Anterior cingulate cortex (tissue), 58 donors: ENCODE data around the gene SLC9A7.

Source experiments
- DNase-seq, 58 donors: peaks; one replicate each; lab custom pipeline; 2025; lab: John Stamatoyannopoulos, UW

SLC9A7 gene

DNA sequence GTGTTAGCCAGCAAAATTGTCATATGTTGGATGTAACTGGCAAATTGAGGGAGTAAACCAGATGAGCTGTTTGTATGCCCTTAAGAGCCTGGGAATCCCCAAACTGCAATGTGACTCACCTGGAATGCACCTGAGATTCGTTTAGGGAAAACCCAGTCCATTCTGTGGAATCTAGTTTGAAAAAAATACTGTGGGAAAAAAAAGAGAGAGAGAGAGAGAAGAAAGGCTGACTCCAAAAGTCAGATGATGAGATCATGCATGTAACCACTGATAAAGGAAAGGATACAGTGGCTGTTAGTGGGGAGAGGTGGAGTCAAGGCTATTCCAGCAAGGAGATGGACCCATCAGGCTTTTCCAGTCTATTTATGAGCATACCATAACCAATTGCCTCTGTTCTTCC lies 48.5 kb downstream of the SLC9A7 start:
- DNase-seq = no peak

DNA sequence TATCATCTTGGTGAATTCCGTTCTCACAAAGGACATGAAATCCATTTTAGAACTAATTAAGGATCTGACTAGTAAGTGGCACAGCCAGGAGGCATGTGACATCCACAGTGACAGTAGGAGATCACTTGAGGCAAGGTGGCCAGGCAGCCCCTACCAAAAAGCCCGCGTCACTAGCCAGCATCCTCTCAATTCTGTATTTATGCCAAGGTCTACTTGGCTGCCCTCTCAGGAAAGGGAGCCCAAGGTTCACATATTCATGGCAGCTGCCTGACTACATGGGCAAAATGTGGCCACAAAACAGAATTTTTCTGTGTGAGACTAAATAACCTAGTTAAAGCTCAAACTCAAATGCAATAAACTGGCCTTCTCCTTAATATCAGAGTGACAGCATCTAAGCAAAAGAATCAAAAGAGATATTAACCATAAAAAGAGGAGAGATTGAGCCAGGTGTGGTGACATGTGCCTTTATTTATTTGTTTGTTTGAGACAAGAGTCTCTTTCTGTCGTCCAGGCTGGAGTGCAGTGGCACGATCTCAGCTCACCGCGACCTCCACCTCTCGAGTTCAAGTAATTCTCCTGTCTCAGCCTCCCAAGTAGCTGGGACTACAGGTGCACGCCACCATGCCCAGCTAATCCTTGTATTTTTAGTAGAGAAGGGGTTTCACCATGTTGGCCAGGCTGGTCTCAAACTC lies 51.5 kb downstream of the SLC9A7 start:
- no peak for DNase-seq

DNA sequence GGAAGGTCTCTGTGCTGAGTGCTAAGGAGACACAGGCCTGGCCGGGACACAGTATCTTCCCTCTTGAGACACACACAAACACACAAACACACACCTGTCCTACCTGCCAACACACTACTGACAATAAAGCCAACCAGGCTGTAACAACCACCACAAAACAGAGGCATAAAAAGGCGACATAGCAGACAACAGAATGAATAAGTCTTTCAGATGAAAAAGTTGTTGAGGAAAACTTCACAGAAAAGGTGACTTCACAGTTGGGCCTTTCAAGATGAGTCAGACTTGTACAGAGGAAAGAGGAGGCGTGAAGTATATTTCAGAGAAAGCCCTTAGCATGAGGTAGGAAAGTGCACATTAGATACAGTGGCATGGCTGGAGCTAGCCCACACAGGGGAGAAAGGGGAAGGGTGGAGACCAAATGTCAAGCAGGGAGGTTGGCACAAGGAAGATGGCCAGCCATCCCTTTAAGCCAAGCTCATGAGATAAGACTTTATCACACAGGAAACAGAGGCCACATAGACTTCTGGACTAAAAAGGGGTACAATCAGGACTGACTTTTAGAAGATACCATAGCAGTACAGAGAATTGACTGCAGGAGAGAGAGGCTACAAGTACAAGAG lies 54.0 kb downstream of the SLC9A7 start:
- no peak for DNase-seq

DNA sequence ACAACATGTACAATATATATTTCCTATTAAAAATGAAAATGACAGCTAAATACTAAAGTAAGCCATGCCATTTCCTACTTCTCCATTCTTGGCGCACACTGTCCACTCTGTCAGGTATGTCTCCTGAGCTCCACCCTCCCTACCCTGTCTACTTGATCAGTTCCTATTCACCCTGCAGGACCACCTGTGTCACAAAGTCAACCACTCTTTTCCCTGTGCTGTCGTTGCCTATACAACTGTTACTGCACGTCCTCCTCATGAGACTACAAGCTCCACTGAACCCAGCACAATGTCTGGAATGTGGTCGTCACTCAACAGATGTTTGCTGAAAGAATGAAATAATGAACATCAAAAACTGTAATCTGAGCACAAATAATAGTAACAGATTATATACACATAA lies 54.9 kb downstream of the SLC9A7 start:
- no peak for DNase-seq

DNA sequence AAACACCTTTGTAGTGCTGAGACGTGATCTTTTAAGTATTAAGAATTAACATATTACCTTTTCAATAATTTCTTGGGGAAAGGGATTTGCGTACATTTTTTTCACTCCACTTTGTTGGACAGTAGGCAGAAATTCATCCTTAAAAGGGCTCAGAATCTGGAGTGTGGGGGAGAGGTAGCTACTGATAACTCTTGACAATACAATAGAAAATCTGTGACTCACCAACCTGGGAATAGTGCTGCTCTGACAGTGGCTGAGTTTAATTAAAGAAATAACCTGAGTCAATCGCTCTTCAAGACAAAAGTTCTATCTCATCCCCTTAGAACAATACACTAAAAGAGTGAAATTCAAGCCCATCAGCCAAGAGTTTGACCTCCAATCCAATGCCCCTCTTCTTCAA lies 60.2 kb downstream of the SLC9A7 start:
- no peak for DNase-seq

DNA sequence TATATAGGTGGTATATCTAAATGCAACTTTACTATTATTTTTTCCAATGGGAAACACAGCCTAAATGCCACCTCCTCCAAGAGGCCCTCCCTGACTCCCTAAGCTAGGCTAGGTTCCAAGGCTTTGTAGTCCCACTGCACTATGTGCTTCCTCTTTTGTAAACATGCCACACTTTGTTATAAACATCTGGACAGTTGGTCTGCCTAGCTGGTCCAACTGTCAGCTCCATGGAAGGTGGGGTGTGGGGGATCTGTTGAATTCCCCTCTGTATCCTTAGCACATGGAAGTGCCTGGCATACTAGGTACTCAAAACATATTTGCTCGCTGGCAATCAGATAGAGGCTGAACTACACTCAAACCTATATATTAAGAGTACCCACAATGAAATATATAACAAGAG lies 63.4 kb downstream of the SLC9A7 start:
- DNase-seq = no peak

DNA sequence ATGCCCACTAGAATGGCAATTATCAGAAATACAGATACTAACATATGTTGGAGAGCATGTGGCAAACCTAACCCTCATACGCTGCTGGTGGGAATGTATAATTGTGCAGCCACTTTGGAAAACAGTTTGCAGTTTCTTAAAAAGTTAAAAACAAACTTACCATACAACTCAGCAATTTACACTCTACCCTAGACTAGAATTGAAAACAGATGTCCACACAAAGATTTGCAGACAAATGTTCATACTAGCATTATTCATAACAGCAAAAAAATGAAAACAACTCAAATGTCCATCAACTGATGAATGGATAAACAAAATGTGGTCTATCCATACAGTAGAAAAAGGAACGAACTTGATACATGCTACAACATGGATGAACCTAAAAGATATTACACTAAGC lies 64.4 kb downstream of the SLC9A7 start:
- no peak for DNase-seq

DNA sequence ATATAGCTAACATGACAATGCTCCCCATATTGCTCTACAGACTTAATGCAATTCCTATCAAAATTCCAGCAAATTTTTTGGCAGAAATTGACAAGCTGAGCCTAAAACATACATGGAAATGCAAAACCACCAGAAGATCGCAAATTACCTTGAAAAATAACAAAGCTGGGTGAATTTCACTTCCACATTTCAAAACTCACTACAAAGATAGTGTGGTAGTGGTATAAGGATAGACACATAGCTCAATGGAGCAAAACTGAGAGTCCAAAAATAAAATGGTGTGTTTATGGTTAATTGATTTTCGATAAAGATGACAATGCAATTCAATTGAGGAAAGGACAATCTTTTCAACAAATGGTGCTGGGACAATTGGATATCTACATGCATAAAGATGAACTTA lies 65.8 kb downstream of the SLC9A7 start:
- DNase-seq = no peak

DNA sequence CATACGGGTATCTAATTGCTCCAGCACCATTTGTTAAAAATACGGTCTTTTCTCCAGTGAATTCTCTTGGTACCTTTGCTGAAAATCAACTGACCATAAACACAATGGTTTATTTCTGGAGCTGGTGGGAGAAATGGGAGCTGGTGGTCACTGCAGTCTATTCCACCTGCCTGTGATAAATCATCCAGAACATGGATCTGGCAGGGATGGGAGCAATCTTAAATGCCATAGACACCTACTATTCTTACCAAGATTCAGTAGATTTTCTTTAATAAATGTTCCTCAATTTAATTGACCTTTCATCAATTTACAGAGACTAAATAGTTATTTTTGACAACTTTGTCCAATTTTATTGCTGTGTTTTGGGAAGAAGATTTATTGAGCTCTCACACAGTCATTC lies 68.1 kb downstream of the SLC9A7 start:
- DNase-seq = no peak

DNA sequence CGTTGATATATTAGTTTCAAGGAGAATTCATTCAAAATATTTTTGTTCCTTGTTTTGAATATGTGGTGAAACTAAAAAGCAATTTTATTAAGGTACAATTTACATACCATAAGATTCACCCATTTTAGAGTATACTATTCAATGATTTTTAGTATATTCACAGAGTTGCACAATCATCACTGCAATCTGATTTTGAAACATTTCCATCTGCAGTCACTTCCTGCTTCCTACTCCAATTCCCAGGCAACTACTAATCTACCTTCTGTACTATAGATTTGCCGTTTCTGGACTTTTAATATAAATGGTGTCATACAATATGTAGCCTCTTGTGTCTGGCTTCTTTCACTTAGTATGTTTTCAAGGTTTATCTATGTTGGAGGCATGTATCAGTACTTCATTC lies 71.3 kb downstream of the SLC9A7 start:
- DNase-seq = no peak

DNA sequence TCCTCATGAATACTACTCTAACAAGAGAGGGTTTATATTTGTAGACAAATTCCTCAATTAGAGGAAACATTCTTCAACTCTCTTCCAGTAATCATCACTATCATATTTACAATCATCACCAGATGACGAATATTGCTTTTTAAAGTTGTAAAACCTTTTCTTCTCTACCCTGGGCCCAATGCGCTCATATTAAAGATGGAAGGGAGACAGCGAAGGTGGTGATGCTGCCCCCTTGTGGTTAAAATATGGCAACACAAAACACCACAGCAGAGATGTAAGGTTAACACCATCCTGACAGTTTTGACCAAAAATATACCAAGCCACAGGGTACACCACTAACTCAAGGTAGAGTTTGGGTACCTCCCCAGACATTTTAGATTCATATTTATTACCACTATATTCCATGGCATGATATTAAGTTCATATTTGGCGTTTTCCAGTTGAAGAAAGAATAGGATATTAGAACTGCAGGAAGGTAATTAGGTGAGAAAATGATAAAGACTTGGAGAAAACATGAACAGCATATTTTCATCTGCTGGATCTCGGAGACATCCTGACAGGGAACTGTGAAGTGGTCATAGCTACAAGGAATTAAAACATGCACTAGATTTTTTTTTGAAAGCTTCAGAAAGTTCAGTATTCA lies 72.8 kb downstream of the SLC9A7 start:
- DNase-seq = peak in 7 of 58 donors; percentile 0 to 7 (median 0)

DNA sequence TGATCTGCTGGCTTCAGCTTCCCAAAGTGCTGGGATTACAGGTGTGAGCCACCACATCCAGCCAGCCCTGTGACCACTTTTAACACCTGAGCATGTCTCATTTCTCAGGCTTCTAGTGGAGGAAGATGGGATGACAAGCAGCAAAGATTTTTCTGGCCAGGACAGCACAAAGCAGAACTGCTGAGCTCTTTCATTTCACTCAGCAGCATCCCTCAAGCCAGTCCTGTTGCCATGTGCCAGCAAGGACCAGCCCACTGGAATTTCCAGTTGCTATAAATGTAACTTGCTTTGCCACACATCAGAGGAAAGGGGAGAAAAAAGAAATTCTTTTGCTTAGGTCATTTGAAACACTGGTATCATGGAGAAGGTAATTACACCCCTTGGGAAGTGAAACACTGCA lies 75.9 kb downstream of the SLC9A7 start:
- DNase-seq = no peak

DNA sequence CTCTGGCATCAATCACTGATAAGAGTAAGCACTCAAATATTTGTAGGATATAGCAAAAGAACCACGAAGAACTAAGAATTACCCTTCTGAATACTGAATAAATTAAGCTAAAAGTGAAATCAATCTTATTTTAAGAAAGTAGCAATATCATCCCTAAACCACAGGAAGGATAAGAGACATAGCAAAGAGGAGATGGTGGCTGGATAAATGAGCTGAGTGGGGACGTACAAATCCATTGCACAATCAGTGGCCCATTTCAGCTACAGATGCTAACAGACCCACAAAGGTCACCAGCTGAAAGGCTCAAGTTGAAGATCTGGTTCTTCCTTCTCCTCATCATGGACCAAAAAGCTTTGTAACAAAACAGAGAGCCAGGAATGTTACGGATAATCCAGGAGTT lies 77.1 kb downstream of the SLC9A7 start:
- DNase-seq = no peak

DNA sequence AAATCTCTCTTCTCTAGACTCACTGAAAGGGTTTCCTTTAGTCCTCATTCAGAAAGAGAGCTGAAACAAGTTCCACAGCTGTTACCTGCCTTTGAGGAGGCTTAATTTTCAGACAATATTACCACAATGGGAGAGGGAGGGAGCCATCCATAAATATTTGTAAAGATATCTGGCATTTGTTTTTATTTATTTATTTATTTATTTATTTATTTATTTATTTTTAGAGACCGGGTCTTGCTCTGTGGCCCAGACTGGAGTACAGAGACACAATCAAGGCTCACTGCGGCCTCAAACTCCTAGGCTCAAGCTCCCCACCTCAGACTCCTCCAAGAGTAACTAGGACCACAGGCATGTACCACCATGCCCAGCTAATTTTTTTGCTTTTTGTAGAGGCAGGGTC lies 80.7 kb downstream of the SLC9A7 start:
- no peak for DNase-seq

DNA sequence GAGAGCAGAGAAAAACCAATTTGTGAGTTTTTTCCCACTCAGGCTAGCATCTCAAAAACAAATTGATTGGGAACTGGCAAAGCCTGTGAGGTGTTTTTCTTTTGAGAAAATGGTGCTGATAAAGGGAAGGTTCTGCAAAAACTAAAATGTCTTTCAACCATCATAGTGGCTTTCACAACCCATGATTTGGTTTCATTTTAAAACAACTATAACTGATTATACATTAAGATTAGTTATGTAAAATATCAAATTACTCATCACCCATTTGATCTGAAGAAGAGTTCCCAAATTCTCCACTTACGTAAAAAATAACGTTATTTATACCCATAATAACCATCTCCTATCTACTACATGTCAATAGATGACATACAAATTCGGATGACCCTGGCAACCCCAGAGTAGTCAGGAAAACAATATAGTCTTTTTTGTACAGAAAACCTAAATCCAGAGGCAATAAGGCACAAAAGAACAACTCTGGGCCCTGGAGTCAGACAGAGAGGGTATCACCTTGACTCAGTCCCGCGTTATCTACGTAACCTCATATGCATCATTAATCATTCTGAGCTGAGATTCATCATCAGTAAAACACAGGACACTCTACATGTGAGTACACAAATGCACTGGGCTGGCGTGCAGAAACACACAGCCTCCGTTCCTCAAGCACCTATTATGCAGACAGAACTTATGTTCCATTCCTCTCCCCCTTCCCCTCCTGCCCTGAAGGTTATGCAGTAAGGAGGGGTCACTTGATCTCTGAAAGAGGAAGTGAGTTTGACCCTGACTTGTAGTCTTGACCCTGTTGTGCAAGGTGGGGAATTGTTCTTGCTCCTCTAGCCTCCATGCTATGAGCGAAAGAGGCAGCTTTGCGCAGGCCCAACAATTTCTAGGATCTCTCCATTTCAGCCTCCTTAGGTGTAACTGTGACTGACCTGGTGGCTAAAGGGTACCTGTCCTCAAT lies 82.2 kb downstream of the SLC9A7 start:
- DNase-seq = no peak

DNA sequence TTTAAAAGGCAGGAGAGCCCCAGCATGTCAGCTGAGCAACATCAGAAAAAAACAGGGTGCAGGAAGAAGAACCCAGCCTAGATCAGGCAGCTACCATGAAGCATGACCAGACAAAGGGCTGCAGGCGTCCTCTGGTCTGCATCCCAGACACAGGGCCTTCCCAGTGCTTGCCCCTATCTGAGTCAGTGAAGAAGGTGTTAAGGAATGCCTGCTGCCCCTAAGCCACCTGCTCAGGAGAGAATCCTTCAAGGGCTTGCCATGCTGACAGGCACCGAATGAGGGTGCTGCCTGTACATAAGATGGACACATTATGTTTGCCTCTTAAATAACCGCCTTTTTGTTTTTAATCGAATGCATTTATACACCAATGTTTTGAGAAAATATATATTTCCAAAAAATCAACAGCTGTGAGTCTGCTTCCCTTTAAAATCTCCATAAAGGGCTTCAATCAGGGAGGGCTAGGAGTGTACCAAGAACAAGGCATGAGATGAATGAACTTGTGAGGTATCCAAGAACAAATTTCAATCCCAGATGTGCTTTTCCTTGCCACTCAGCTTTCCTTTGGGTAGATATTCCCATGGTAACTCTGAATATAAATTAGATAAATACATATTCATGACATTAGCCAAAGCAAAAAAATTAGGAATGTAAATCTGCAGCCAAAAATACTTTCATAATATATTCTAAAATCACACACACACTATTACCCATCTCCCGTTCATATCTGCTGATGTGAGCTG lies 85.1 kb downstream of the SLC9A7 start:
- no peak for DNase-seq

DNA sequence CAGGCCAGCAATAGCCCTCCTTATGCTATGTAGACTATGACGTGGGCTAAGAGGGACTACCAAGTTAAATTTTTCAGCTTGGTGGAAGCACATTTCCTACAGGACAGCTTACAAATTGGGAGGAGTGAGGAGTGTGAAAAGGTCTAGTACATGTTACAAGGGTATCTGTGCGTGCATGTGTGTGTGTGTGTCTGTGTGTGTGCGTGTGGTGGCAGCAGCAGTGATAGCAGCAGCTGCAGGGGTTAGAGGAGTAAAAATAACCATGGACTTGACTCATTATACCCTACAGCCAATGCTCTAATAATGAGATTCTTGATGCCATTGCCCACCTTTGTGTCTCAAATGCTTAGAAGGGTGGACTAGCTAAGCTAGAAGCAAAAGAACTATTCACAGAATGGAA lies 88.6 kb downstream of the SLC9A7 start:
- DNase-seq = no peak

DNA sequence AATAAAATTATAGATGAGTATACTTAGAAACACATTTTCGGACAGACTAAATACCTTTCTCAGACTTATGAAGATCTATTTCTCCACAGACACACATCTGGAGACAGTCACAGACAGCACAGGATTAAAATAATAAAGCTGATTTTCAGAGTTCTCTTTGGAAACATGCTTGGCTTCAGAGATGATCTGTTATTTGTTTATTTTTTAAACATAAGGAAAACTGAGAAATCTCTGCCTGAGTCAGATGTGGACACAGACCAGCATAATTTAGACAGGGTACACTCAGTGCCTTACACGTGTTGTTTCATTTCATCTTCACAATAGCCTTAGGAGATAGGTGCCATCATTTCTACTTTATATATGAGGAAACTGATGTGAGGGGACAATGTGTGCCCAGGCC lies 92.1 kb downstream of the SLC9A7 start:
- no peak for DNase-seq

DNA sequence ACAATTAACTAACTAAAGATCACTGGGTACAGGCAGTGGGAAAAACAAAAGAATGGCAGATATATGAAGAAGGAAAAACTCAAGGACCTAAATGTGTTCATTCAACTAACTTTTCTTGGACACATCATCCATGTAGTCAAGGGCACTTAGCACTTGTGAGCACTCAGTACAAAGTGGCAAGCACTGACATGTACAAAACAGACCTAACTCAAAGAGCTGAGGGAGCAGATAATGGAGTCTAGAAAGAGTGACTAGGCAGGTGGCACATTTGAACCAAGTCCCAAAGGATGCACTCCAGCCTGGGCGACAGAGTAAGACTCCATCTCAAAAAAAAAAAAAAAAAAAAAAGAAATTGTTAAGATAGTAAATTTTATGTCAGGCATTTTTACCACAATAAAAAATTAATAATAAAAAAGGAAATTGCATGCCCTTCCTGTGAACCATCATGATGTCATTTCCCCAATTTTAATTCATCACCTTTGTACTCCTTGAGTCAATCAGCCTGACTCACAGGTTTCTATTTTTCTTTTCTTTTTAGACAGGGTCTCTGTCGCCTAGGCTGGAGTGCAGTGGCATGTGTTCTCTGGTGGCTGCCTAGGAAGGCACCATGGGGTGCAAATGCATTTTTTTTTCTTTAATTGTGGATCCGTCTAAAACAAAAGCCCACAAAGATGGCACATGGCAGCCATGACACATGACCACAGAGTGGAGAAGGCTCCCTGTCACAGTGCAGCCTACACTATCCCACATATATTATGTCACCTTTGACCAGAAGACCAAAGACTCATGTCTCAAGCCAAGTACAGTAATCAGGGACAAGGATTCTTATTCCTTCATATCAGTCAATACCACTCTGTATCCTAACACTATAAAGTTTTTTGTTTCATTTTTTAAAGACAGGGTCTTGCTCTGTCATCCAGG lies 93.4 kb downstream of the SLC9A7 start:
- DNase-seq = no peak
